Skeletal muscle tissue (tissue), 2 donors: ENCODE measurements around the gene MNDA. TPM values are rescaled to one million over a fixed set of nuclear protein-coding genes. Genes with fewer than 3 reads are reported as not detected.

Source experiments
- small RNA-seq: library from RNA; depleted of rRNA; stranded (forward); fragments of <200 nt; gene quantifications from one replicate; pipeline ENCODE3, GENCODE V24; 2014
- total RNA-seq: library from RNA; depleted of rRNA; stranded (reverse); fragments of >200 nt; gene quantifications from one replicate; pipeline ENCODE4 v1.2.3, GENCODE V29; 2014

The MNDA gene
- total RNA-seq, 1 donor from 2014 or later, result 4.7 TPM

Small RNA genes lying within 50 kb of the gene (small RNA-seq; reads per million reads assigned to genes)
- gene OR2AQ1P, result not detected

Other genes starting within 250 kb of the MNDA start
- not detected for gene OR10Z1, start 226.1 kb upstream of the MNDA start, total RNA-seq
- gene SPTA1, start 144.6 kb upstream of the MNDA start, total RNA-seq, result 4.7 TPM
- not detected for gene OR6K2, start 130.7 kb upstream of the MNDA start, total RNA-seq
- not detected for gene OR6K3, start 110.6 kb upstream of the MNDA start, total RNA-seq
- gene OR6K6, start 76.6 kb upstream of the MNDA start, total RNA-seq, result not detected
- not detected for gene OR6N1, start 59.2 kb upstream of the MNDA start, total RNA-seq
- not detected for gene OR6N2, start 50.1 kb upstream of the MNDA start, total RNA-seq
- not detected for gene PYHIN1, start 100.2 kb downstream of the MNDA start, total RNA-seq
- 16.2 TPM for gene IFI16, start 178.6 kb downstream of the MNDA start, total RNA-seq
- 0.52 TPM for gene AIM2, start 245.4 kb downstream of the MNDA start, total RNA-seq